Gastrocnemius medialis (tissue), 4 donors: ENCODE measurements around the gene UROC1. TPM values are rescaled to one million over a fixed set of nuclear protein-coding genes. Genes with fewer than 3 reads are reported as not detected.

Experiments used
- ATAC-seq, 2 donors: fragments of 150-250 bp; one replicate each; pipeline ENCODE4 v1.9.1; 2016
- DNase-seq, 2 donors: peaks; one replicate each; pipeline ENCODE4 v3.0.0-alpha.2; 2019
- H3K27ac ChIP-seq, 4 donors: fragments of 200-600 bp; sonication (generic); 1 replicate in 1 of 4; 2 replicates in 3 of 4; pipeline ENCODE4 v1.5.1; 2016 to 2018; ENCODE audit warnings: mild to moderate bottlenecking in 2 of 4, moderate library complexity in 1 of 4
- H3K27me3 ChIP-seq, 3 donors: fragments of 200-600 bp; sonication (generic) in 2 of 3; 1 replicate in 1 of 3; 2 replicates in 2 of 3; pipeline versions ENCODE4 v1.5.1 to v1.6.0; 2016 to 2019; ENCODE audit warnings: mild to moderate bottlenecking in 1 of 3, moderate library complexity in 1 of 3
- H3K36me3 ChIP-seq, 2 donors: fragments of 200-600 bp; sonication (generic) in 1 of 2; one replicate each; pipeline ENCODE4 v1.5.1; 2017 to 2018
- H3K4me1 ChIP-seq, 2 donors: fragments of 200-600 bp; sonication (generic) in 1 of 2; one replicate each; pipeline ENCODE4 v1.5.1; 2016 to 2017; ENCODE audit warnings: mild to moderate bottlenecking in 2 of 2
- H3K4me3 ChIP-seq, 4 donors: fragments of 200-600 bp; sonication (generic) in 3 of 4; 1 replicate in 1 of 4; 2 replicates in 3 of 4; pipeline ENCODE4 v1.5.1; 2016 to 2019; ENCODE audit warnings: mild to moderate bottlenecking in 2 of 4
- H3K9me3 ChIP-seq, 3 donors: fragments of 200-600 bp; sonication (generic) in 2 of 3; 1 replicate in 1 of 3; 2 replicates in 2 of 3; pipeline ENCODE4 v1.5.1; 2016 to 2019
- POLR2A ChIP-seq, 2 donors: fragments of 450-650 bp; IDR thresholded peaks; one replicate each; pipeline ENCODE4 v1.6.1; 2017; ENCODE audit warnings: antibody characterized with exemption in 2 of 2, mild to moderate bottlenecking in 2 of 2, moderate library complexity in 2 of 2
- in situ Hi-C, 4 donors: fragments of 200-750 bp; cut with MboI; loops; one replicate each; pipeline versions ENCODE4 v1.15.0 to v1.8.0; 2017; ENCODE audit warnings: low sequenced_read_pairs in 4 of 4
- intact Hi-C: fragments of 100-400 bp; cut with DNase I; formaldehyde crosslinking; loops from one replicate; pipeline ENCODE4 v1.15.1; 2023; ENCODE audit warnings: low total_unique reads
- total RNA-seq, 4 donors: library from RNA; depleted of rRNA; stranded (reverse); fragments of >200 nt; gene quantifications; one replicate each; pipeline versions ENCODE4 v1.1.0 to v1.2.3, GENCODE V29; 2016
- TF ChIP-seq, protein P1 (sequence below), 5 experiments: fragments of 450-650 bp in 3 of 5; fragments of 200-600 bp in 2 of 5; sonication (generic) in 2 of 5; IDR thresholded peaks in 4 of 5; conservative IDR thresholded peaks in 1 of 5; 1 replicate in 4 of 5; 2 replicates in 1 of 5; pipeline ENCODE4 v1.5.1; 2016 to 2019; ENCODE audit warnings: antibody characterized with exemption in 5 of 5, mild to moderate bottlenecking in 3 of 5, moderate library complexity in 3 of 5

The UROC1 gene
- total RNA-seq, 4 donors from 2014 or later, result 0.07 to 0.36 TPM; not detected in 2

- in situ Hi-C loops (no loop called here), intact Hi-C loops (loop anchor here (2.0 to 10.0 kb wide), 3 partner anchors 75 to 839 kb away; partner anchors contain the start of gene ALDH1L1)
- Histone ChIP-seq H3K4me3 (no peak overlapping the region), H3K4me1 (peaks cover 83 to 91% of the 10 kb centered on the region in 2 donors), H3K36me3 (peaks cover 0 to 64% of the 10 kb centered on the region in 2 donors), H3K27ac (peak overlapping the region; percentile 94 to 97 (median 96)), H3K27me3 (no peaks in the 10 kb centered on the region), H3K9me3 (no peaks in the 10 kb centered on the region)
- ATAC-seq (no peak), DNase-seq (no peak)
- no peak for TF ChIP-seq POLR2A (IDR thresholded peaks at IDR 0.05)
- TF ChIP-seq, protein P1, sequence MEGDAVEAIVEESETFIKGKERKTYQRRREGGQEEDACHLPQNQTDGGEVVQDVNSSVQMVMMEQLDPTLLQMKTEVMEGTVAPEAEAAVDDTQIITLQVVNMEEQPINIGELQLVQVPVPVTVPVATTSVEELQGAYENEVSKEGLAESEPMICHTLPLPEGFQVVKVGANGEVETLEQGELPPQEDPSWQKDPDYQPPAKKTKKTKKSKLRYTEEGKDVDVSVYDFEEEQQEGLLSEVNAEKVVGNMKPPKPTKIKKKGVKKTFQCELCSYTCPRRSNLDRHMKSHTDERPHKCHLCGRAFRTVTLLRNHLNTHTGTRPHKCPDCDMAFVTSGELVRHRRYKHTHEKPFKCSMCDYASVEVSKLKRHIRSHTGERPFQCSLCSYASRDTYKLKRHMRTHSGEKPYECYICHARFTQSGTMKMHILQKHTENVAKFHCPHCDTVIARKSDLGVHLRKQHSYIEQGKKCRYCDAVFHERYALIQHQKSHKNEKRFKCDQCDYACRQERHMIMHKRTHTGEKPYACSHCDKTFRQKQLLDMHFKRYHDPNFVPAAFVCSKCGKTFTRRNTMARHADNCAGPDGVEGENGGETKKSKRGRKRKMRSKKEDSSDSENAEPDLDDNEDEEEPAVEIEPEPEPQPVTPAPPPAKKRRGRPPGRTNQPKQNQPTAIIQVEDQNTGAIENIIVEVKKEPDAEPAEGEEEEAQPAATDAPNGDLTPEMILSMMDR (IDR thresholded peaks at IDR 0.05 in 4 of 5, conservative IDR thresholded peaks at IDR 0.05 in 1 of 5), result no peak
Observed at GRCh38 chr3:126463521-126463920, 54.1 kb downstream of the UROC1 start.

DNA sequence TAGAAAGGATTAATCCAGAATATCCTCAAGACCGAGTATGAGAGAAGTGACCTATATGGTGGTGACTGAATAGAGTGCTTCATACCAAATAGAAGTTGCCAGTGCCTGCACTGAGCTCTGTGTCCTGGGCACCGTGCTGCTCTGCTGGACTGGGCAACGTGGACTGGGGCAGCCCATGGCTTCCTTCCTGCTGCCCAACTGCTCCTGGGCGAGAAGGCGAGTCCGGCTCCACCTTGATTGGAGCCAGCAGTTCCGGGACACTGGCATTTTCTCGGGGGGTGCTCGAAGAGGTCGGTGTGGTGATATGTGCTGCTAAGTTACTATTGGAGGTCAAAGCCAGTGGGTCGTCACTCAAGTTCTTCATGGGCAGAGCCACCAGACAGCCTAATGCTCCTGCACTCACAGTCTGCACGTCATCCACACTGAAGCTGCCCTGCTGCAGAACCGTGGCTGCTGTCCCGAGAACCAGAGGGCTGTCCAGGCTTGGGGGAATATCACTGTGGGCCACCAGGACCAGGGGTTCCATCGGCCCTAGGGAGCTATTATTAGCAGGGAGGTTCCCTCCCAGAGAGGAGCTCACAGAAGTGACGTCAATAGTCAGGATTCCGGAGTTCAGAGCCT, 56.0 kb downstream of the UROC1 start:
- DNase-seq (no peak), ATAC-seq (peak; percentile 3)
- no peaks in the 10 kb centered on the region for H3K9me3 ChIP-seq
- H3K4me1 ChIP-seq, result peaks cover 71 to 74% of the 10 kb centered on the region in 2 donors
- TF ChIP-seq POLR2A (IDR thresholded peaks at IDR 0.05), result no peak
- TF ChIP-seq, protein P1 (IDR thresholded peaks at IDR 0.05 in 4 of 5, conservative IDR thresholded peaks at IDR 0.05 in 1 of 5), result no peak
- intact Hi-C loops, result loop anchor here (1.0 to 10.0 kb wide), 4 partner anchors 11 to 837 kb away; partner anchors contain the start of gene ALDH1L1
- no peak overlapping the region for H3K4me3 ChIP-seq
- in situ Hi-C loops, result no loop called here
- H3K27ac ChIP-seq, result peak overlapping the region; percentile 94 to 97 (median 96)
- H3K27me3 ChIP-seq, result no peaks in the 10 kb centered on the region
- peaks cover 0 to 82% of the 10 kb centered on the region in 2 donors for H3K36me3 ChIP-seq

DNA sequence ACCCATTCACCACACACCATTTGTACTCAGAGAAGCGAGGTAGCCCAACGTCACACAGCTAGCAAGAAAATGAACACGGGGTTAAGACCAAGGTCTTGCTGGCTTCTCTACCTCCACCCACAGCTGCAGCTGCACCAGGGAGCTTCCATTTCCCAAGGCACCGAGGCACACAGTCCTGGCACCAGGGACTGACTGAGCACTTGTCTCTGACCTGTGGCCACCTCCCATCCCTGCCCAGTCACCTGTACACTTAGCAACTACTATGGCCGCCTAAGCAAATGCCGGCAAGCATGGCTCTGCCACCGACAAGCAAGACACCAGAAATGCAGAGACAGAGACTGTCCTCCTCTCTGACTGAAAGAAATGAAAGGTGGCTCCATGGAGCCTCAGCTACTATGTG, 57.2 kb downstream of the UROC1 start:
- Histone ChIP-seq H3K27ac (peak overlapping the region; percentile 94 to 97 (median 96)), H3K4me3 (no peak overlapping the region), H3K27me3 (no peaks in the 10 kb centered on the region), H3K4me1 (peaks cover 59 to 72% of the 10 kb centered on the region in 2 donors), H3K9me3 (no peaks in the 10 kb centered on the region), H3K36me3 (peaks cover 0 to 72% of the 10 kb centered on the region in 2 donors)
- DNase-seq, result no peak
- TF ChIP-seq, protein P1 (IDR thresholded peaks at IDR 0.05 in 4 of 5, conservative IDR thresholded peaks at IDR 0.05 in 1 of 5), result no peak
- no peak for TF ChIP-seq POLR2A (IDR thresholded peaks at IDR 0.05)
- intact Hi-C loops (loop anchor here (5.0 to 10.0 kb wide), 2 partner anchors 278 to 836 kb away; partner anchors contain the start of gene ALDH1L1), in situ Hi-C loops (no loop called here)
- no peak for ATAC-seq

GRCh38 chr3:126459763-126460127, 57.8 kb downstream of the UROC1 start:
- Histone ChIP-seq H3K4me1 (peaks cover 59 to 72% of the 10 kb centered on the region in 2 donors), H3K27me3 (no peaks in the 10 kb centered on the region), H3K27ac (peak overlapping the region; percentile 94 to 97 (median 96)), H3K4me3 (no peak overlapping the region), H3K36me3 (peaks cover 0 to 66% of the 10 kb centered on the region in 2 donors), H3K9me3 (no peaks in the 10 kb centered on the region)
- in situ Hi-C loops, result no loop called here
- intact Hi-C loops, result loop anchor here (5.0 to 10.0 kb wide), 2 partner anchors 277 to 835 kb away; partner anchors contain the start of gene ALDH1L1
- no peak for ATAC-seq
- no peak for TF ChIP-seq POLR2A (IDR thresholded peaks at IDR 0.05)
- TF ChIP-seq, protein P1 (IDR thresholded peaks at IDR 0.05 in 4 of 5, conservative IDR thresholded peaks at IDR 0.05 in 1 of 5), result no peak
- DNase-seq, result no peak
